ENCODE measurements around the gene RBMS1. TPM values are rescaled to one million over a fixed set of nuclear protein-coding genes. Genes with fewer than 3 reads are reported as not detected.
"Not testable (repeated sequence)": the region's sequence is repeated elsewhere in the genome, so short reads cannot be mapped to it uniquely, and the experiment has no call there.

The RBMS1 gene
- total and polyA plus RNA-seq, 4 donors = 49.5 to 215 (median 76.3) TPM

GRCh38 chr2:160489111-160489510 lies 4.5 kb downstream of the RBMS1 start:
- H3K4me1 ChIP-seq (ENCODE audit: control insufficient read depth in 5 of 5, insufficient read depth in 5 of 5, low read length in 5 of 5) = peaks cover 0 to 41% (median 7%) of the 10 kb centered on the region in 5 donors
- no peak overlapping the region for H3K4me3 ChIP-seq
- 41 to 79% methylated on average over 1 of the region's 1 CpG for WGBS, 2 donors
- ATAC-seq (ENCODE audit: insufficient read depth, low FRiP score) (no peak), DNase-seq (no peak)
- TF ChIP-seq CTCF (IDR thresholded peaks at IDR 0.05; ENCODE audit: control extremely low read depth, extremely low read depth) = no peak
- H3K36me3 ChIP-seq (ENCODE audit: control insufficient read depth in 4 of 4, insufficient read depth in 4 of 4, low read length in 4 of 4) = no peaks in the 10 kb centered on the region
- H3K9me3 ChIP-seq (ENCODE audit: control insufficient read depth in 4 of 4, insufficient read depth in 3 of 4, low read length in 3 of 4) = no peaks in the 10 kb centered on the region
- H3K9ac ChIP-seq (ENCODE audit: insufficient read depth in 1 of 2, low read length in 2 of 2) = no peak overlapping the region
- peak overlapping the region in 1 of 2 donors; percentile 9 for H3K27ac ChIP-seq (ENCODE audit: low read depth in 1 of 2, low read length in 1 of 2)
- no peaks in the 10 kb centered on the region for H3K27me3 ChIP-seq (ENCODE audit: control insufficient read depth in 3 of 3, insufficient read depth in 3 of 3, low read length in 2 of 3)

- not testable (repeated sequence) for ATAC-seq (ENCODE audit: insufficient read depth, low FRiP score); H3K9me3 ChIP-seq (ENCODE audit: control insufficient read depth in 4 of 4, insufficient read depth in 3 of 4, low read length in 3 of 4); H3K36me3 ChIP-seq (ENCODE audit: control insufficient read depth in 4 of 4, insufficient read depth in 4 of 4, low read length in 4 of 4); H3K9ac ChIP-seq (ENCODE audit: insufficient read depth in 1 of 2, low read length in 2 of 2); DNase-seq; H3K27me3 ChIP-seq (ENCODE audit: control insufficient read depth in 3 of 3, insufficient read depth in 3 of 3, low read length in 2 of 3); H3K4me3 ChIP-seq
- 83 to 93% methylated on average over 12 of the region's 12 CpGs for WGBS, 2 donors
- H3K27ac ChIP-seq (ENCODE audit: low read depth in 1 of 2, low read length in 1 of 2) = peak overlapping the region in 1 of 2 donors; percentile 6
- H3K4me1 ChIP-seq (ENCODE audit: control insufficient read depth in 5 of 5, insufficient read depth in 5 of 5, low read length in 5 of 5) = peaks cover 0 to 40% (median 7%) of the 10 kb centered on the region in 5 donors
Observed at GRCh38 chr2:160488289-160488688, 5.3 kb downstream of the RBMS1 start.

GRCh38 chr2:160486341-160486740 lies 7.3 kb downstream of the RBMS1 start:
- Histone ChIP-seq H3K27ac (ENCODE audit: low read depth in 1 of 2, low read length in 1 of 2) (no peak overlapping the region), H3K9me3 (ENCODE audit: control insufficient read depth in 4 of 4, insufficient read depth in 3 of 4, low read length in 3 of 4) (peaks cover 0 to 2% (median 0%) of the 10 kb centered on the region in 4 donors), H3K9ac (ENCODE audit: insufficient read depth in 1 of 2, low read length in 2 of 2) (no peak overlapping the region), H3K4me1 (ENCODE audit: control insufficient read depth in 5 of 5, insufficient read depth in 5 of 5, low read length in 5 of 5) (peaks cover 0 to 42% (median 9%) of the 10 kb centered on the region in 5 donors), H3K36me3 (ENCODE audit: control insufficient read depth in 4 of 4, insufficient read depth in 4 of 4, low read length in 4 of 4) (no peaks in the 10 kb centered on the region), H3K4me3 (no peak overlapping the region), H3K27me3 (ENCODE audit: control insufficient read depth in 3 of 3, insufficient read depth in 3 of 3, low read length in 2 of 3) (no peaks in the 10 kb centered on the region)
- ATAC-seq (ENCODE audit: insufficient read depth, low FRiP score) (no peak), DNase-seq (peak in 1 of 3 donors; percentile 8)
- WGBS, 2 donors = 87 to 100% methylated on average over 1 of the region's 1 CpG
- no peak for TF ChIP-seq CTCF (IDR thresholded peaks at IDR 0.05; ENCODE audit: control extremely low read depth, extremely low read depth)

- peaks cover 0 to 32% (median 5%) of the 10 kb centered on the region in 5 donors for H3K4me1 ChIP-seq (ENCODE audit: control insufficient read depth in 5 of 5, insufficient read depth in 5 of 5, low read length in 5 of 5)
- ATAC-seq (ENCODE audit: insufficient read depth, low FRiP score) (no peak), DNase-seq (no peak)
- no peak overlapping the region for H3K4me3 ChIP-seq
- no peak overlapping the region for H3K9ac ChIP-seq (ENCODE audit: insufficient read depth in 1 of 2, low read length in 2 of 2)
- no peaks in the 10 kb centered on the region for H3K36me3 ChIP-seq (ENCODE audit: control insufficient read depth in 4 of 4, insufficient read depth in 4 of 4, low read length in 4 of 4)
- no peak for TF ChIP-seq CTCF (IDR thresholded peaks at IDR 0.05; ENCODE audit: control extremely low read depth, extremely low read depth)
- H3K27ac ChIP-seq (ENCODE audit: low read depth in 1 of 2, low read length in 1 of 2) = no peak overlapping the region
- WGBS, 2 donors = 79 to 88% methylated on average over 8 of the region's 8 CpGs
- no peaks in the 10 kb centered on the region for H3K27me3 ChIP-seq (ENCODE audit: control insufficient read depth in 3 of 3, insufficient read depth in 3 of 3, low read length in 2 of 3)
- peaks cover 0 to 2% (median 0%) of the 10 kb centered on the region in 4 donors for H3K9me3 ChIP-seq (ENCODE audit: control insufficient read depth in 4 of 4, insufficient read depth in 3 of 4, low read length in 3 of 4)
Observed at GRCh38 chr2:160484859-160485520, 8.6 kb downstream of the RBMS1 start.

Data from lung (tissue), 12 donors.